ENCODE results near the gene THY1.
"Not testable (repeated sequence)": the region's sequence is repeated elsewhere in the genome, so short reads cannot be mapped to it uniquely, and the experiment has no call there.

- 0 out of 2 replicates have a peak, but pooled peaks have one; percentile 13 for TF ChIP-seq CTCF (conservative IDR thresholded peaks at IDR 0.05; ENCODE audit: low read length)
- not testable (repeated sequence) for TF ChIP-seq EZH2phosphoT487 (IDR thresholded peaks at IDR 0.05; ENCODE audit: borderline replicate concordance, low read depth, low read length)
Measured at GRCh38 chr11:119455708-119456107, 32.7 kb upstream of the THY1 start.

Measured in OCI-LY7 (cell line).